Activated CD4-positive, alpha-beta T cell treated with anti-CD3 and anti-CD28 coated beads, Interleukin-2, amount 10 ng/mL, durations not matched to agents 7 days and 5 days (primary cell): ENCODE data around the gene CALHM3. TPM values are rescaled to one million over a fixed set of nuclear protein-coding genes. Genes with fewer than 3 reads are reported as not detected.
A peak's percentile ranks its signal among the peaks of the same experiment; 100 is the strongest.

ENCODE experiments used
- CTCF ChIA-PET: fragments of 350-600 bp; sonication (Branson Sonifier 250); formaldehyde crosslinking; loops from one replicate; lab custom pipeline; 2021; ENCODE audit warnings: antibody characterized with exemption; lab: Charles Lee
- POLR2A ChIA-PET: fragments of 350-600 bp; sonication (Branson Sonifier 250); formaldehyde crosslinking; loops from one replicate; lab custom pipeline; 2021; ENCODE audit warnings: antibody characterized with exemption; lab: Charles Lee
- DNase-seq: peaks from one replicate; pipeline ENCODE4 v3.0.0-alpha.2; 2020
- H3K27ac Mint-ChIP-seq: one replicate; pipeline ENCODE4 v1.8.0; 2021; ENCODE audit warnings: mild to moderate bottlenecking, moderate library complexity, mixed read lengths
- H3K27me3 Mint-ChIP-seq: one replicate; pipeline ENCODE4 v1.8.0; 2021; ENCODE audit warnings: mixed read lengths
- H3K36me3 Mint-ChIP-seq: one replicate; pipeline ENCODE4 v1.8.0; 2021; ENCODE audit warnings: low read depth, mixed read lengths
- H3K4me1 Mint-ChIP-seq: one replicate; pipeline ENCODE4 v1.8.0; 2021; ENCODE audit warnings: mixed read lengths
- H3K4me3 Mint-ChIP-seq: one replicate; pipeline ENCODE4 v1.8.0; 2021; ENCODE audit warnings: mild to moderate bottlenecking, moderate library complexity, mixed read lengths
- H3K9me3 Mint-ChIP-seq: one replicate; pipeline ENCODE4 v1.8.0; 2021; ENCODE audit warnings: mixed read lengths
- total RNA-seq, 2 experiments: library from RNA; stranded (reverse); gene quantifications; one replicate each; pipeline ENCODE4 v1.2.3, GENCODE V29; 2021

Gene CALHM3
- total RNA-seq, 2 experiments from 2014 or later = 0.17 TPM; not detected in 1

GRCh38 chr10:103451091-103451813 is 27.8 kb downstream of the CALHM3 start:
- CTCF ChIA-PET = interaction anchor here (0.5 to 4.6 kb wide), 10 partner anchors 11 to 533 kb away, joined by 3 to 16 read pairs (median 4); partner anchors contain the start of gene CNNM2
- H3K4me1 Mint-ChIP-seq = peaks cover 65% of the 10 kb centered on the region
- peaks cover 46% of the 10 kb centered on the region for H3K36me3 Mint-ChIP-seq
- H3K27me3 Mint-ChIP-seq = no peaks in the 10 kb centered on the region
- peak; percentile 65 for DNase-seq
- no peaks in the 10 kb centered on the region for H3K9me3 Mint-ChIP-seq
- peak overlapping the region; percentile 83 for H3K4me3 Mint-ChIP-seq
- POLR2A ChIA-PET = interaction anchor here (0.5 kb wide), 1 partner anchor 21 kb away, joined by 3 read pairs; no protein-coding TSS in a partner anchor
- peak overlapping the region; percentile 92 for H3K27ac Mint-ChIP-seq

- H3K27ac Mint-ChIP-seq = peak overlapping the region; percentile 92
- H3K4me1 Mint-ChIP-seq = peaks cover 69% of the 10 kb centered on the region
- peaks cover 51% of the 10 kb centered on the region for H3K36me3 Mint-ChIP-seq
Observed at GRCh38 chr10:103450201-103450695, 28.8 kb downstream of the CALHM3 start.

GRCh38 chr10:103449208-103450144 is 29.6 kb downstream of the CALHM3 start:
- peaks cover 58% of the 10 kb centered on the region for H3K36me3 Mint-ChIP-seq
- H3K4me1 Mint-ChIP-seq = peaks cover 69% of the 10 kb centered on the region
- H3K4me3 Mint-ChIP-seq = peak overlapping the region; percentile 83
- no peaks in the 10 kb centered on the region for H3K9me3 Mint-ChIP-seq
- DNase-seq = no peak
- CTCF ChIA-PET = interaction anchor here (0.9 to 4.6 kb wide), 8 partner anchors 9 to 44 kb away, joined by 3 to 13 read pairs (median 4); no protein-coding TSS in a partner anchor
- POLR2A ChIA-PET = no interaction called here
- H3K27me3 Mint-ChIP-seq = no peaks in the 10 kb centered on the region
- H3K27ac Mint-ChIP-seq = peak overlapping the region; percentile 37

More at GRCh38 chr10:103450201-103450695, 28.8 kb downstream of the CALHM3 start:
- no peaks in the 10 kb centered on the region for H3K9me3 Mint-ChIP-seq
- ChIA-PET CTCF (interaction anchor here (0.9 to 4.6 kb wide), 7 partner anchors 10 to 45 kb away, joined by 3 to 13 read pairs (median 4); no protein-coding TSS in a partner anchor), POLR2A (no interaction called here)
- peak overlapping the region; percentile 83 for H3K4me3 Mint-ChIP-seq
- H3K27me3 Mint-ChIP-seq = no peaks in the 10 kb centered on the region
- DNase-seq = no peak

GRCh38 chr10:103448746-103449145 is 30.3 kb downstream of the CALHM3 start:
- no peaks in the 10 kb centered on the region for H3K9me3 Mint-ChIP-seq
- ChIA-PET POLR2A (no interaction called here), CTCF (interaction anchor here (1.2 to 1.6 kb wide), 2 partner anchors 28 to 30 kb away, joined by 3 to 6 read pairs; no protein-coding TSS in a partner anchor)
- H3K27me3 Mint-ChIP-seq = no peaks in the 10 kb centered on the region
- peaks cover 65% of the 10 kb centered on the region for H3K36me3 Mint-ChIP-seq
- H3K27ac Mint-ChIP-seq = peak overlapping the region; percentile 70
- H3K4me1 Mint-ChIP-seq = peaks cover 66% of the 10 kb centered on the region
- no peak for DNase-seq
- peak overlapping the region; percentile 83 for H3K4me3 Mint-ChIP-seq

GRCh38 chr10:103447187-103447586 is 31.9 kb downstream of the CALHM3 start:
- H3K4me1 Mint-ChIP-seq = peaks cover 54% of the 10 kb centered on the region
- H3K9me3 Mint-ChIP-seq = no peaks in the 10 kb centered on the region
- H3K4me3 Mint-ChIP-seq = no peak overlapping the region
- no peak for DNase-seq
- no peaks in the 10 kb centered on the region for H3K27me3 Mint-ChIP-seq
- peaks cover 76% of the 10 kb centered on the region for H3K36me3 Mint-ChIP-seq
- H3K27ac Mint-ChIP-seq = no peak overlapping the region
- ChIA-PET CTCF (no interaction called here), POLR2A (no interaction called here)

GRCh38 chr10:103445767-103446567 is 33.1 kb downstream of the CALHM3 start:
- no peak for DNase-seq
- no peak overlapping the region for H3K27ac Mint-ChIP-seq
- no peaks in the 10 kb centered on the region for H3K9me3 Mint-ChIP-seq
- ChIA-PET CTCF (interaction anchor here (0.9 to 1.4 kb wide), 2 partner anchors 11 to 34 kb away, joined by 3 to 4 read pairs; no protein-coding TSS in a partner anchor), POLR2A (no interaction called here)
- peaks cover 48% of the 10 kb centered on the region for H3K4me1 Mint-ChIP-seq
- peaks cover 79% of the 10 kb centered on the region for H3K36me3 Mint-ChIP-seq
- no peak overlapping the region for H3K4me3 Mint-ChIP-seq
- no peaks in the 10 kb centered on the region for H3K27me3 Mint-ChIP-seq

GRCh38 chr10:103445366-103445765 is 33.7 kb downstream of the CALHM3 start:
- H3K27ac Mint-ChIP-seq = no peak overlapping the region
- no peak for DNase-seq
- no peaks in the 10 kb centered on the region for H3K27me3 Mint-ChIP-seq
- H3K9me3 Mint-ChIP-seq = no peaks in the 10 kb centered on the region
- peaks cover 79% of the 10 kb centered on the region for H3K36me3 Mint-ChIP-seq
- ChIA-PET POLR2A (no interaction called here), CTCF (interaction anchor here (0.9 to 1.4 kb wide), 2 partner anchors 11 to 35 kb away, joined by 3 to 4 read pairs; no protein-coding TSS in a partner anchor)
- H3K4me3 Mint-ChIP-seq = no peak overlapping the region
- H3K4me1 Mint-ChIP-seq = peaks cover 42% of the 10 kb centered on the region

GRCh38 chr10:103444478-103444877 is 34.6 kb downstream of the CALHM3 start:
- H3K36me3 Mint-ChIP-seq = peaks cover 76% of the 10 kb centered on the region
- no peaks in the 10 kb centered on the region for H3K9me3 Mint-ChIP-seq
- H3K4me3 Mint-ChIP-seq = no peak overlapping the region
- H3K4me1 Mint-ChIP-seq = peaks cover 33% of the 10 kb centered on the region
- no peaks in the 10 kb centered on the region for H3K27me3 Mint-ChIP-seq
- POLR2A ChIA-PET = no interaction called here
- CTCF ChIA-PET = interaction anchor here (0.5 to 0.9 kb wide), 2 partner anchors 13 to 41 kb away, joined by 3 read pairs; no protein-coding TSS in a partner anchor
- DNase-seq = no peak
- peak overlapping the region; percentile 51 for H3K27ac Mint-ChIP-seq

- Mint-ChIP-seq H3K4me3 (no peak overlapping the region), H3K9me3 (no peaks in the 10 kb centered on the region), H3K4me1 (peaks cover 24% of the 10 kb centered on the region), H3K36me3 (peaks cover 70% of the 10 kb centered on the region), H3K27ac (no peak overlapping the region), H3K27me3 (no peaks in the 10 kb centered on the region)
- CTCF ChIA-PET = interaction anchor here (0.6 to 1.5 kb wide), 4 partner anchors 37 to 243 kb away, joined by 3 to 4 read pairs (median 3); no protein-coding TSS in a partner anchor
- POLR2A ChIA-PET = no interaction called here
- no peak for DNase-seq
Observed at GRCh38 chr10:103443475-103444185, 35.4 kb downstream of the CALHM3 start.

- DNase-seq = no peak
- Mint-ChIP-seq H3K4me1 (peaks cover 15% of the 10 kb centered on the region), H3K4me3 (no peak overlapping the region), H3K36me3 (peaks cover 69% of the 10 kb centered on the region), H3K27me3 (no peaks in the 10 kb centered on the region), H3K9me3 (no peaks in the 10 kb centered on the region), H3K27ac (no peak overlapping the region)
- CTCF ChIA-PET = interaction anchor here (0.5 to 3.3 kb wide), 4 partner anchors 8 to 894 kb away, joined by 3 to 9 read pairs (median 4); no protein-coding TSS in a partner anchor
- POLR2A ChIA-PET = no interaction called here
Observed at GRCh38 chr10:103442031-103442461, 37.0 kb downstream of the CALHM3 start.

- no peak for DNase-seq
- Mint-ChIP-seq H3K9me3 (no peaks in the 10 kb centered on the region), H3K36me3 (peaks cover 69% of the 10 kb centered on the region), H3K27ac (no peak overlapping the region), H3K4me1 (peaks cover 15% of the 10 kb centered on the region), H3K4me3 (no peak overlapping the region), H3K27me3 (no peaks in the 10 kb centered on the region)
- POLR2A ChIA-PET = no interaction called here
- CTCF ChIA-PET = interaction anchor here (0.5 to 3.3 kb wide), 3 partner anchors 9 to 26 kb away, joined by 3 to 9 read pairs (median 6); no protein-coding TSS in a partner anchor
Observed at GRCh38 chr10:103441611-103442010, 37.4 kb downstream of the CALHM3 start.
